GM12873 (cell line): Measurements from ENCODE around the gene DMRT1.

Experiments
- CTCF ChIP-seq: IDR thresholded peaks from 2 replicates; pipeline ENCODE4 v1.5.1; 2012; ENCODE audit warnings: low read depth, mild to moderate bottlenecking, moderate library complexity, low read length, control low read depth; ENCODE audit not compliant: insufficient read depth; ENCODE audit errors: missing control alignments

DMRT1 gene

GRCh38 chr9:908536-909205 is 67.2 kb downstream of the DMRT1 start:
- no peak for TF ChIP-seq CTCF

- peak; percentile 12 for TF ChIP-seq CTCF
Observed at GRCh38 chr9:911005-911404, 69.5 kb downstream of the DMRT1 start.

GRCh38 chr9:912776-913175 is 71.3 kb downstream of the DMRT1 start:
- TF ChIP-seq CTCF, result no peak

GRCh38 chr9:917730-918129 is 76.2 kb downstream of the DMRT1 start:
- no peak for TF ChIP-seq CTCF

- TF ChIP-seq CTCF, result no peak
Observed at GRCh38 chr9:920927-921326, 79.4 kb downstream of the DMRT1 start.

GRCh38 chr9:922171-922570 is 80.7 kb downstream of the DMRT1 start:
- no peak for TF ChIP-seq CTCF

GRCh38 chr9:922731-923130 is 81.2 kb downstream of the DMRT1 start:
- TF ChIP-seq CTCF, result no peak
